Prostate gland (tissue), 2 donors: ENCODE data around the gene TMEM132D. TPM values are rescaled to one million over a fixed set of nuclear protein-coding genes. Genes with fewer than 3 reads are reported as not detected.

Experiments used
- DNase-seq: peaks from one replicate; pipeline ENCODE4 v3.0.0-alpha.2; 2019; ENCODE audit warnings: low spot score
- H3K27ac ChIP-seq, 2 donors: fragments of 200-600 bp; sonication (generic); 2 replicates each; pipeline ENCODE4 v1.5.1; 2017 to 2019
- H3K27me3 ChIP-seq: fragments of 200-600 bp; sonication (generic); replicated peaks from 2 replicates; pipeline ENCODE4 v1.5.1; 2019; ENCODE audit not compliant: insufficient read depth
- H3K36me3 ChIP-seq, 2 donors: fragments of 200-600 bp; sonication (generic); 1 replicate in 1 of 2; 2 replicates in 1 of 2; pipeline versions ENCODE4 v1.5.1 to v1.8.1; 2017 to 2019
- H3K4me1 ChIP-seq: fragments of 200-600 bp; sonication (generic); replicated peaks from 2 replicates; pipeline ENCODE4 v1.5.1; 2019
- H3K4me3 ChIP-seq, 2 donors: fragments of 200-600 bp; sonication (generic); 2 replicates each; pipeline ENCODE4 v1.5.1; 2017 to 2019
- H3K9me3 ChIP-seq: fragments of 200-600 bp; sonication (generic); 2 replicates; pipeline ENCODE4 v1.5.1; 2017
- CTCF ChIP-seq, 4 experiments: fragments of 200-600 bp in 2 of 4; fragments of 450-650 bp in 2 of 4; sonication (generic) in 2 of 4; IDR thresholded peaks; 1 replicate in 3 of 4; 2 replicates in 1 of 4; pipeline ENCODE4 v1.5.1; 2016 to 2019; ENCODE audit warnings: antibody characterized with exemption in 4 of 4, mild to moderate bottlenecking in 2 of 4, moderate library complexity in 2 of 4
- POLR2A ChIP-seq: fragments of 450-650 bp; IDR thresholded peaks from one replicate; pipeline ENCODE4 v1.6.1; 2016; ENCODE audit warnings: antibody characterized with exemption, mild to moderate bottlenecking
- POLR2AphosphoS5 ChIP-seq: sonication (generic); formaldehyde crosslinking; IDR thresholded peaks from one replicate; pipeline ENCODE4 v1.6.1; 2017; ENCODE audit warnings: antibody characterized with exemption
- WGBS: methylation state at CpG from one replicate; pipeline ENCODE4 v1.1.5; 2018; 5-methylcytosine and 5-hydroxymethylcytosine counted together
- intact Hi-C: fragments of 100-400 bp; cut with DNase I; formaldehyde crosslinking; loops from one replicate; pipeline ENCODE4 v1.14.2; 2022
- total RNA-seq, 2 donors: library from RNA; depleted of rRNA; stranded (reverse); fragments of >200 nt; gene quantifications; one replicate each; pipeline ENCODE4 v1.1.0, GENCODE V29; 2016

The TMEM132D gene
- total RNA-seq, 2 donors from 2014 or later: 0.57 to 1.3 TPM

DNA sequence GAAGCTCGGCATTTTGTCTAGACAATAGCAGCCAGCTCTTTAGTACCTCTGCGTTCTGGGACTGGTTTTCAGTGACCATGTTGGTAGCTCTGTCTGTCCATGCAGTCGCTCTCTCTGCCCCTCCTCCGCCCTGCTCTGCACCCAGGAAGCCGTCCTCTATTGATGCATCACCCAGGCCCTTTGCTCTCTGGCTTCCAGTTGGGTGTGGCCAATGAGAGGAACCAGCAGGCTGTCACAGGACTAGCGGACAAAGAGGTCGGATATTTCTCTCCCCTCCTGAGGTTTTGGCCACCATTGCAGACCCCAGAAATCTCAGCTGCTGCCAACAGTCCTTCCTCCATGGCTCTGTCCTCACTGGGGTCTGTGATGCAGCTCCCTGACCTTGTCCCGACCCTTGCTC, 180.6 kb downstream of the TMEM132D start:
- H3K9me3 ChIP-seq: no peaks in the 10 kb centered on the region
- H3K27ac ChIP-seq: no peak overlapping the region
- DNase-seq: no peak
- no peaks in the 10 kb centered on the region for H3K27me3 ChIP-seq
- no peak overlapping the region for H3K4me3 ChIP-seq
- no peaks in the 10 kb centered on the region for H3K36me3 ChIP-seq
- intact Hi-C loops: no loop called here
- H3K4me1 ChIP-seq: no peaks in the 10 kb centered on the region
- TF ChIP-seq POLR2A (no peak), CTCF (IDR thresholded peaks at IDR 0.05) (no peak), POLR2AphosphoS5 (no peak)
- 81% methylated on average over 8 of the region's 8 CpGs for WGBS

DNA sequence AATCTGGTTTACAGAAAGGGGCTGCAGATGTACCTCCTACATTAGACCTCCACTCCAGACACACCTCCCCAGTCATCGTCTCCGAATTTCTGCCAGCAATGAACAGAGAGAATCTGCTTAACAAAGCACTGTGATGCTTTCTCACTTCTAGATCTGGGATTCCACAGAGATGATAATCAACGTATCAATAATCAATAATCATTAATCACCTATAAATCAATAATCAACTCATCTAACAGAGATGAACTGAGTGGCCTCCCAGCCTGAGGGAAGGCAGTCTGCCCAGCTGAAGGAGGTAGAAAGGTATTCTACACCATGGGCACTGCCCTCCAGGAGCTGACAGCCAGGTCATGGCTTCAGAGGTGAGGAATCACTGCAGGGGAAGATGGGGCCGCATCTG, 183.2 kb downstream of the TMEM132D start:
- Histone ChIP-seq H3K27ac (no peak overlapping the region), H3K36me3 (no peaks in the 10 kb centered on the region), H3K9me3 (no peaks in the 10 kb centered on the region), H3K27me3 (no peaks in the 10 kb centered on the region), H3K4me3 (no peak overlapping the region), H3K4me1 (no peaks in the 10 kb centered on the region)
- DNase-seq: no peak
- TF ChIP-seq POLR2AphosphoS5 (no peak), CTCF (IDR thresholded peaks at IDR 0.05) (no peak), POLR2A (no peak)
- 74% methylated on average over 4 of the region's 4 CpGs for WGBS
- intact Hi-C loops: no loop called here

- H3K36me3 ChIP-seq: no peaks in the 10 kb centered on the region
- H3K4me1 ChIP-seq: no peaks in the 10 kb centered on the region
- 14% methylated on average over 3 of the region's 3 CpGs for WGBS
- H3K9me3 ChIP-seq: no peaks in the 10 kb centered on the region
- intact Hi-C loops: no loop called here
- H3K27ac ChIP-seq: no peak overlapping the region
- no peak overlapping the region for H3K4me3 ChIP-seq
- TF ChIP-seq POLR2AphosphoS5: no peak
- no peak for TF ChIP-seq POLR2A
- TF ChIP-seq CTCF (IDR thresholded peaks at IDR 0.05): no peak
- H3K27me3 ChIP-seq: no peaks in the 10 kb centered on the region
- no peak for DNase-seq
Observed at GRCh38 chr12:129719416-129719815, 184.4 kb downstream of the TMEM132D start.

DNA sequence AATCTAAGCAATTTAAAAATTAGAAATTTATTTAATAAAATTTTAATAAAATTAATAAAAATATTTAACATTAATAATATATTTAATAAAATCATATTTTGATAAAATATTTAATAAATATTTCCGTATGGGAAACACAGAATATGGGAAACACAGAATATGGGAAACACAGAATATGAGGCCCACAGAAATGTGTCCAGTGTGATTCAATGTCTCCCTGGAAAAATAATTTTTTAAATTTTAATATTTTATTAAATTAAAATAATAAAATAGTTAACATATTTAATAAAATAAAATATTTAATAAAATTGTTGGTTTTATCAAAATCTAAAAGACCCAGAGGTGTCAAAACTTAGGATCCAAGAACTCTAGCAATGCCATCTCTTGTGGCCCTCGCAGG, 186.4 kb downstream of the TMEM132D start:
- Histone ChIP-seq H3K4me1 (no peaks in the 10 kb centered on the region), H3K27ac (no peak overlapping the region), H3K9me3 (no peaks in the 10 kb centered on the region), H3K36me3 (no peaks in the 10 kb centered on the region), H3K4me3 (no peak overlapping the region), H3K27me3 (no peaks in the 10 kb centered on the region)
- TF ChIP-seq POLR2A: no peak
- TF ChIP-seq CTCF (IDR thresholded peaks at IDR 0.05): no peak
- TF ChIP-seq POLR2AphosphoS5: no peak
- 95% methylated on average over 2 of the region's 2 CpGs for WGBS
- intact Hi-C loops: no loop called here
- no peak for DNase-seq

DNA sequence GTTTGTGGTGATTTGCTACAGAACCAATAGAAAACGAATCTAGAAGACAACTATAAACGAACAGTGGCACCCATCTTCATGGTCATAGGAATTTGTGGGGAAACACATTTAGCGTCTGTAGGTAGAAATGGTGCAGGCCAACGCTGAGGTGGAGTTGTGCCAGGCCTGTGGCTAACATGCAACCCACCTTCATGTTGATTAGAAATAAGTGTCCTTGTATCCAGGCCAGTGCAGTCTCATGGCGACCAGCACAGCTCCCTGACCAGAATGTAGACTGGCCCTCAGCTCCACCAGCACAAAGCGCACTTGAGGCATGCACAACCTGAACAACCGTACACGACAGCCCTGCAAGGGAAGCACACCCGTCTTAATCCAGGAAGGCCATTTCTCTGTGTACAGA, 187.0 kb downstream of the TMEM132D start:
- H3K4me1 ChIP-seq: no peaks in the 10 kb centered on the region
- 90% methylated on average over 9 of the region's 9 CpGs for WGBS
- no peak for DNase-seq
- no peaks in the 10 kb centered on the region for H3K27me3 ChIP-seq
- H3K9me3 ChIP-seq: no peaks in the 10 kb centered on the region
- no peak for TF ChIP-seq POLR2A
- TF ChIP-seq POLR2AphosphoS5: no peak
- no peak for TF ChIP-seq CTCF (IDR thresholded peaks at IDR 0.05)
- intact Hi-C loops: no loop called here
- no peaks in the 10 kb centered on the region for H3K36me3 ChIP-seq
- no peak overlapping the region for H3K27ac ChIP-seq
- H3K4me3 ChIP-seq: no peak overlapping the region
